Stimulated activated CD4-positive, alpha-beta T cell treated with anti-CD3 and anti-CD28 coated beads, Interleukin-15, amount 100 ng/mL, for 24 hours (primary cell): ENCODE data around the gene CLEC14A.

ENCODE experiments used
- DNase-seq: peaks from one replicate; pipeline ENCODE4 v3.0.0-alpha.2; 2020

The CLEC14A gene

GRCh38 chr14:38205119-38205813, 50.6 kb downstream of the CLEC14A start:
- DNase-seq, result no peak

- no peak for DNase-seq
Observed at GRCh38 chr14:38204719-38205115, 51.2 kb downstream of the CLEC14A start.
